Keratinocyte (primary cell): ENCODE results near the gene ARAF.

Source experiments
- EZH2 ChIP-seq: IDR thresholded peaks from one replicate; pipeline ENCODE4 v1.6.1; 2012; ENCODE audit warnings: inconsistent platforms, mild to moderate bottlenecking, low read length, moderate library complexity
- TF ChIP-seq, protein P1 (sequence below), 3 experiments: IDR thresholded peaks in 1 of 3; conservative IDR thresholded peaks in 1 of 3; optimal IDR thresholded peaks in 1 of 3; 2 replicates in 2 of 3; 3 replicates in 1 of 3; pipeline versions ENCODE3 to v1.5.1; 2011; ENCODE audit warnings: low read length in 3 of 3, mild to moderate bottlenecking in 3 of 3, moderate library complexity in 2 of 3, control low read depth in 1 of 3, inconsistent platforms in 1 of 3; ENCODE audit not compliant: insufficient read depth in 2 of 3; ENCODE audit errors: extremely low read depth in 1 of 3

DNA sequence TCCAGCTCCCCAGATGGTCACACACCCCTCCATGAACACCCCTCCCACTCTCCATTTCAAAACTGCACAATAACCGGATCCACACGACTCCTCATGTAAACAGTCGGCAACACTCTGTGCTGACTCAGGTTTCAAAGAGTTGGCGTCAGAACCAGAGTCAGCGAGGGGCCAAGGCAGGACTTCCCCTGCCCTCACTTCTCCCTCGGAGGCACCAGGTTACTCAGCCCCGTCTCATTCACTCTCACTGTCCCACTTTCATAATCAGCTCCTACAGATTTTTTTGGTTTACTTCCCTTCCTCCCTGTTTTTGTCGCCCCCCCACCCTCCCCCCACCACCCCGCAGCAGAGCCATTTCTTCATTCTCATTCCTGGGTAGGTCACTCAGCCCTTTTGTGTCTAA lies 18.5 kb downstream of the ARAF start:
- TF ChIP-seq, protein P1, sequence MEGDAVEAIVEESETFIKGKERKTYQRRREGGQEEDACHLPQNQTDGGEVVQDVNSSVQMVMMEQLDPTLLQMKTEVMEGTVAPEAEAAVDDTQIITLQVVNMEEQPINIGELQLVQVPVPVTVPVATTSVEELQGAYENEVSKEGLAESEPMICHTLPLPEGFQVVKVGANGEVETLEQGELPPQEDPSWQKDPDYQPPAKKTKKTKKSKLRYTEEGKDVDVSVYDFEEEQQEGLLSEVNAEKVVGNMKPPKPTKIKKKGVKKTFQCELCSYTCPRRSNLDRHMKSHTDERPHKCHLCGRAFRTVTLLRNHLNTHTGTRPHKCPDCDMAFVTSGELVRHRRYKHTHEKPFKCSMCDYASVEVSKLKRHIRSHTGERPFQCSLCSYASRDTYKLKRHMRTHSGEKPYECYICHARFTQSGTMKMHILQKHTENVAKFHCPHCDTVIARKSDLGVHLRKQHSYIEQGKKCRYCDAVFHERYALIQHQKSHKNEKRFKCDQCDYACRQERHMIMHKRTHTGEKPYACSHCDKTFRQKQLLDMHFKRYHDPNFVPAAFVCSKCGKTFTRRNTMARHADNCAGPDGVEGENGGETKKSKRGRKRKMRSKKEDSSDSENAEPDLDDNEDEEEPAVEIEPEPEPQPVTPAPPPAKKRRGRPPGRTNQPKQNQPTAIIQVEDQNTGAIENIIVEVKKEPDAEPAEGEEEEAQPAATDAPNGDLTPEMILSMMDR (optimal IDR thresholded peaks at IDR 0.05 in 1 of 3, IDR thresholded peaks at IDR 0.05 in 1 of 3, conservative IDR thresholded peaks at IDR 0.05 in 1 of 3; ENCODE audit: extremely low read depth in 1 of 3, insufficient read depth in 2 of 3, low read length in 3 of 3): no peak
- TF ChIP-seq EZH2: no peak
